ENCODE results near the gene ZBTB9.

Gene ZBTB9

DNA sequence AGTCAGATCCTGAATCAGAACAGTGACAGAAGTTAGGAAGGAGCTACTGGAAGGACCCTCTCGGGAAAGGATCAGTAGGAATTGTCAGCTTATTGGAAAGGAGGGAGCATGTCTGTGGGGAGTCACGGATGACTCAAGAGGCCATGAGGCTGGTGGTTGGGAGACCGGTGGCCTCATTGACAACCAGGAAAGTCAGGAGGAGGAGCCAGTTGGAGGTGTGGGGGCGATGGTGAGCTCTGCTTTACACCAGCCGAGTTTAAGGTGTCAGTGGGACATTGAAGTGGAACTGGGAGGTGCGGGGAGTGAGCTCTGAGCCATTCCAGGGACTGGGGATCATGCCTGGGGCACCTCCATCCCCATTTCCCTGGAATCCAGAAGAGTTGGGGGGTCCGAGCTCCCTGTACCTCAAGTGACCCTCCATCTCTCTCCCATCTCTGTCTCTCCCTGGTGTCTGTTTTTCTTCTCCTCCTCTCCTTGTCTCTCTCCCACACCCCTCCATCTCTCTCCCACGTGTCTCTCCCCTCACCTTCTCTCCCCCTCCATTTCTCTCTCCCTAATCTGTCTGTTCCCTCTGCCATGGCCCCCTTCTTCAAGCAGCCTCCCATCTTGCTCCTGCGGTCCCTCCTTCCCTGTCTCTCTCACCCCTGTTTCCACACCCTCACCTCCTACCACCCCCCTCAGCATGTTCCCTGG is 14.3 kb upstream of the ZBTB9 start:
- H3K27ac ChIP-seq: no peak overlapping the region
- TF ChIP-seq ZFX (IDR thresholded peaks at IDR 0.05) (no peak), CTCF (conservative IDR thresholded peaks at IDR 0.05) (no peak)

GRCh38 chr6:33440649-33441309 is 13.6 kb upstream of the ZBTB9 start:
- H3K27ac ChIP-seq: no peak overlapping the region
- no peak for TF ChIP-seq CTCF (conservative IDR thresholded peaks at IDR 0.05)
- no peak for TF ChIP-seq ZFX (IDR thresholded peaks at IDR 0.05)

GRCh38 chr6:33441457-33441856 is 12.9 kb upstream of the ZBTB9 start:
- H3K27ac ChIP-seq: no peak overlapping the region
- no peak for TF ChIP-seq ZFX (IDR thresholded peaks at IDR 0.05)
- TF ChIP-seq CTCF (conservative IDR thresholded peaks at IDR 0.05): no peak

DNA sequence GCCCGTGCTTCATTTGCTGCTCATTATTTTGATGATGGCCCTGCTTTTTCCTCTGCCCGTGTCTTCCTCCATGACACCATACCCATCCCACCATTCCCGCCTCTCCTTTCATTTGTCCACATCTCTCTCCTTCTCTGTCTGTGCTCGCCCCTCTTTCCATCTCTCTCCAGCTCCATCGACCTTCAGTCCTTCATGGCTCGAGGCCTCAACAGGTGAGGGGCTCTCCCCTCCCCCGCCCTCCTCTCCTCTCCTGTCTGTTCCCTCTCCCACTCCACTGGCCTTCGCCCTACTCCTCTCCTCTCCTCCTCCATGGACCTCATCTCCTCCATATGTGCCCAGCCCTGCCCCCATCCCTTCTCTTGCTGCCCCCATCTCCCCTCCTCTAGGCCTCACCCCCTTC is 12.1 kb upstream of the ZBTB9 start:
- TF ChIP-seq CTCF (conservative IDR thresholded peaks at IDR 0.05) (no peak), ZFX (IDR thresholded peaks at IDR 0.05) (no peak)
- no peak overlapping the region for H3K27ac ChIP-seq

DNA sequence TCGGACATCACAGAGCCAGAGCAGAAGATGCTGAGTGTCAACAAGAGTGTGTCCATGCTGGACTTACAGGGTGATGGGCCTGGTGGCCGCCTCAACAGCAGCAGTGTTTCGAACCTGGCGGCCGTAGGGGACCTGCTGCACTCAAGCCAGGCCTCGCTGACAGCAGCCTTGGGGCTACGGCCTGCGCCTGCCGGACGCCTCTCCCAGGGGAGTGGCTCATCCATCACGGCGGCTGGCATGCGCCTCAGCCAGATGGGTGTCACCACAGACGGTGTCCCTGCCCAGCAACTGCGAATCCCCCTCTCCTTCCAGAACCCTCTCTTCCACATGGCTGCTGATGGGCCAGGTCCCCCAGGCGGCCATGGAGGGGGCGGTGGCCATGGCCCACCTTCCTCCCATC is 11.4 kb upstream of the ZBTB9 start:
- no peak overlapping the region for H3K27ac ChIP-seq
- TF ChIP-seq ZFX (IDR thresholded peaks at IDR 0.05) (no peak), CTCF (conservative IDR thresholded peaks at IDR 0.05) (no peak)

DNA sequence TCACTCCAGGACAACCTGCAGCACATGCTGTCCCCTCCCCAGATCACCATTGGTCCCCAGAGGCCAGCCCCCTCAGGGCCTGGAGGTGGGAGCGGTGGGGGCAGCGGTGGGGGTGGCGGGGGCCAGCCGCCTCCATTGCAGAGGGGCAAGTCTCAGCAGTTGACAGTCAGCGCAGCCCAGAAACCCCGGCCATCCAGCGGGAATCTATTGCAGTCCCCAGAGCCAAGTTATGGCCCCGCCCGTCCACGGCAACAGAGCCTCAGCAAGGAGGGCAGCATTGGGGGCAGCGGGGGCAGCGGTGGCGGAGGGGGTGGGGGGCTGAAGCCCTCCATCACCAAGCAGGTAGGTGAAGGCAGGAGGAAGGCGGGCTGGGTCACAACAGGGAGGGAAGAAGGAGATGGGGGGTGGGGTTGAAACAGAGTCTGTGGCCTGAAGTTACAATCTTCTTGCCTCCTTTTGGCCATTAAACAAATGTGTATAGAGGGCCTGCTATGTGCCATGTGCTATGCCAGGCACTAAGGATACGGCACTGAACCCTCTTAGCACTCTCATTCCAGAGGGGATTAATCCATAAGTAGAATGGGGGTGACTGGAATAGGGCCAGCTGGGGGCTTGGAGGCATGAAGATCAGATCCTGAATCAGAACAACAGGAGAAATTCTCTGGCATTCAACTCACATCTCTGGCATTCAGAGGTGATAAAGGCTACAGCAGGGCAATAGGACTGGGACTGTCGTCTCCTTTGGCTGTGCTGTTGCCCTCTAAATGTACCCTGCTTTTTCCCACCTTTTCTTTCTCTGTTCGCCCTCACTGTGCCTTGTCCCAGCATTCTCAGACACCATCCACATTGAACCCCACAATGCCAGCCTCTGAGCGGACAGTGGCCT is 10.5 kb upstream of the ZBTB9 start:
- no peak for TF ChIP-seq CTCF (conservative IDR thresholded peaks at IDR 0.05)
- no peak for TF ChIP-seq ZFX (IDR thresholded peaks at IDR 0.05)
- no peak overlapping the region for H3K27ac ChIP-seq
